Kidney (tissue), 14 donors: ENCODE results near the gene ARHGEF17. TPM values are rescaled to one million over a fixed set of nuclear protein-coding genes. Genes with fewer than 3 reads are reported as not detected.

ENCODE experiments used
- DNase-seq, 5 donors: peaks; one replicate each; pipeline ENCODE4 v3.0.0-alpha.2; 2013 to 2020
- FAIRE-seq: peaks from 2 replicates; lab custom pipeline; 2012; peaks lifted over from hg19 to GRCh38; lab: Jason Lieb, UNC
- H3K27ac ChIP-seq, 2 donors: one replicate each; pipeline ENCODE4 v1.7.0; 2013; ENCODE audit warnings: low read depth in 2 of 2, low read length in 2 of 2, inconsistent platforms in 1 of 2
- H3K27me3 ChIP-seq: one replicate; pipeline ENCODE4 v1.7.1; 2013; ENCODE audit warnings: low read length, inconsistent platforms; ENCODE audit not compliant: control insufficient read depth, insufficient read depth
- H3K36me3 ChIP-seq, 3 donors: one replicate each; pipeline versions ENCODE4 v1.7.0 to v1.7.1; 2013; ENCODE audit warnings: low read length in 3 of 3, control low read depth in 1 of 3, inconsistent platforms in 1 of 3; ENCODE audit not compliant: insufficient read depth in 3 of 3, control insufficient read depth in 2 of 3
- H3K4me1 ChIP-seq, 3 donors: one replicate each; pipeline versions ENCODE4 v1.7.0 to v1.7.1; 2013; ENCODE audit warnings: low read length in 3 of 3, inconsistent platforms in 1 of 3, low read depth in 1 of 3; ENCODE audit not compliant: control insufficient read depth in 2 of 3, insufficient read depth in 2 of 3
- H3K4me3 ChIP-seq, 3 donors: one replicate each; pipeline versions ENCODE4 v1.7.0 to v1.8.1; 2013; ENCODE audit warnings: low read length in 3 of 3, control low read depth in 1 of 3, inconsistent platforms in 1 of 3
- H3K9ac ChIP-seq, 3 donors: one replicate each; pipeline versions ENCODE4 v1.7.0 to v1.7.1; 2013; ENCODE audit warnings: low read length in 3 of 3, control low read depth in 1 of 3, inconsistent platforms in 1 of 3
- H3K9me3 ChIP-seq, 3 donors: one replicate each; pipeline versions ENCODE4 v1.7.0 to v1.7.1; 2013; ENCODE audit warnings: low read length in 3 of 3, control low read depth in 1 of 3, inconsistent platforms in 1 of 3; ENCODE audit not compliant: control insufficient read depth in 2 of 3, insufficient read depth in 1 of 3
- intact Hi-C: fragments of 100-400 bp; cut with DNase I; formaldehyde crosslinking; loops from one replicate; pipeline ENCODE4 v1.11.1; 2022
- polyA plus RNA-seq: library from polyadenylated mRNA; stranded (reverse); fragments of 350-450 nt; fragmentation: Illumina TruSeq; extraction: RNeasy Lipid Tissue Mini Kit (QIAGEN cat#74804); gene quantifications from one replicate; pipeline ENCODE4 v1.2.3, GENCODE V29; 2014; ENCODE audit warnings: low read depth, low replicate concordance; ENCODE audit not compliant: insufficient read depth
- total RNA-seq: library from RNA; stranded (reverse); fragmentation: NEBNext Ultra II Directional; extraction: Animal tissue kit (Norgen Biotek cat#: 25700); gene quantifications from one replicate; pipeline ENCODE4 v1.2.1, GENCODE V29; 2021
- TF ChIP-seq, protein P1 (sequence below): IDR thresholded peaks from 3 replicates; pipeline ENCODE4 v1.5.1; 2012; ENCODE audit warnings: mild to moderate bottlenecking, moderate library complexity, borderline replicate concordance; ENCODE audit not compliant: insufficient read depth; ENCODE audit errors: extremely low read depth
- donor health status: control.
- donor health status: control.
- donor health status: control.
- donor health status: control.
- donor health status: control.
- donor health status: DM: yes; HTN: yes; CAD: no.
- donor health status: Normal renal cell carcinoma (clear cell type).

The ARHGEF17 gene
- total and polyA plus RNA-seq, 2 donors from 2014 or later, result 36.6 to 68.2 TPM

DNA sequence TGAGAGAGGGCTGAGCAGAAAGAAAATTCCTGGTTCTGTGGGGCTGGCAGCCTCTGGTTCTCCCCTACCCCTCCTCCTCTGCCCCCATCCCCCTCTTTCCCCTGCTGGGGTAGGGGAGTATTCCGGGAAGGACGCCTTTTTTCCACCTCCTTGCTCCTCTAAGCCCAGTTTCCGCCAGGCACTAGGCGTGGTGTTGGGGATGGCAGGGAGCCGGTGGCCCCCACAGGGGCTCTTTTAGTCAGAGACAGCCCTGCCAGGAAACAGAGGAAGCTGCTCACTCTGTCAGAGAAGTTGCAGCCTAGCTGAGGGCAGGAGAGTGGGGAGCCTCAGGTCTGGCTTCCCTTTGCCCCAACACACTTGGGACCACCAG is 15.6 kb upstream of the ARHGEF17 start:
- intact Hi-C loops, result loop anchor here (10.0 kb wide), 1 partner anchor 102 kb away; no protein-coding TSS in a partner anchor
- TF ChIP-seq, protein P1, sequence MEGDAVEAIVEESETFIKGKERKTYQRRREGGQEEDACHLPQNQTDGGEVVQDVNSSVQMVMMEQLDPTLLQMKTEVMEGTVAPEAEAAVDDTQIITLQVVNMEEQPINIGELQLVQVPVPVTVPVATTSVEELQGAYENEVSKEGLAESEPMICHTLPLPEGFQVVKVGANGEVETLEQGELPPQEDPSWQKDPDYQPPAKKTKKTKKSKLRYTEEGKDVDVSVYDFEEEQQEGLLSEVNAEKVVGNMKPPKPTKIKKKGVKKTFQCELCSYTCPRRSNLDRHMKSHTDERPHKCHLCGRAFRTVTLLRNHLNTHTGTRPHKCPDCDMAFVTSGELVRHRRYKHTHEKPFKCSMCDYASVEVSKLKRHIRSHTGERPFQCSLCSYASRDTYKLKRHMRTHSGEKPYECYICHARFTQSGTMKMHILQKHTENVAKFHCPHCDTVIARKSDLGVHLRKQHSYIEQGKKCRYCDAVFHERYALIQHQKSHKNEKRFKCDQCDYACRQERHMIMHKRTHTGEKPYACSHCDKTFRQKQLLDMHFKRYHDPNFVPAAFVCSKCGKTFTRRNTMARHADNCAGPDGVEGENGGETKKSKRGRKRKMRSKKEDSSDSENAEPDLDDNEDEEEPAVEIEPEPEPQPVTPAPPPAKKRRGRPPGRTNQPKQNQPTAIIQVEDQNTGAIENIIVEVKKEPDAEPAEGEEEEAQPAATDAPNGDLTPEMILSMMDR, result no peak
- FAIRE-seq (no peak), DNase-seq (peak in 1 of 5 donors; percentile 46)
- Histone ChIP-seq H3K9me3 (no peaks in the 10 kb centered on the region), H3K27ac (no peak overlapping the region), H3K9ac (no peak overlapping the region), H3K27me3 (no peaks in the 10 kb centered on the region), H3K36me3 (no peaks in the 10 kb centered on the region), H3K4me3 (no peak overlapping the region), H3K4me1 (peaks cover 4 to 13% (median 10%) of the 10 kb centered on the region in 3 donors)

DNA sequence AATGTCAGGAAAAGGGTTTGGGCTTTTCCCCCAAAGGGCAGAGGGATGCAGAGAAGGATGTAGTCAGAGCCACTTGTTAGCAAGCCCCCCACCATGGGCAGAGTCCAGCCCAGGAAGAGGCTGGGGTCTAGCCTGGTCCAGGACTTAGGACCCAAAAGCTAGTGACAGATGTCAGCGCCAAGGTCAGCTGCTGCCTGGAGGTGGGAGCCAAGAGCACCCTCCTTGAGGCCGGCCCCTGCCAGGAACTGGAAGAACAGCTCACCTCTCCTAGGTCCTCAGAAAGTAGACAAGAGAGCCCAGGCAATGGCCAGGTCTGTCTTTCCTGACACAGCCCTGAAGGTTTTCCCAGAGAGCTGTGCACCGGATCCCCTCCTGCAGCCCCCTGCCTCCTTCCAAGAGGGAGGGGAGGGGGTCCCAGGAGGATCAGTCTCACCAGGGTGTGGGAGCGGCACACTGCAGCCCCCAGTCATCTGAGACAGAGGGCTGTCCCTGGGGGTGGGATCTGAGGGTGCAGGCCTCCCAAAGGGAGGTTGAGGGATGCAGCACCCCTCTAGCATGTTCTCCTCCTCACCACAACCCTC is 14.6 kb upstream of the ARHGEF17 start:
- Histone ChIP-seq H3K27me3 (no peaks in the 10 kb centered on the region), H3K4me3 (no peak overlapping the region), H3K9me3 (no peaks in the 10 kb centered on the region), H3K4me1 (peaks cover 4 to 10% (median 10%) of the 10 kb centered on the region in 3 donors), H3K9ac (no peak overlapping the region), H3K36me3 (no peaks in the 10 kb centered on the region), H3K27ac (no peak overlapping the region)
- TF ChIP-seq, protein P1, result no peak
- intact Hi-C loops, result loop anchor here (10.0 kb wide), 1 partner anchor 101 kb away; no protein-coding TSS in a partner anchor
- FAIRE-seq (no peak), DNase-seq (peak in 1 of 5 donors; percentile 72)

DNA sequence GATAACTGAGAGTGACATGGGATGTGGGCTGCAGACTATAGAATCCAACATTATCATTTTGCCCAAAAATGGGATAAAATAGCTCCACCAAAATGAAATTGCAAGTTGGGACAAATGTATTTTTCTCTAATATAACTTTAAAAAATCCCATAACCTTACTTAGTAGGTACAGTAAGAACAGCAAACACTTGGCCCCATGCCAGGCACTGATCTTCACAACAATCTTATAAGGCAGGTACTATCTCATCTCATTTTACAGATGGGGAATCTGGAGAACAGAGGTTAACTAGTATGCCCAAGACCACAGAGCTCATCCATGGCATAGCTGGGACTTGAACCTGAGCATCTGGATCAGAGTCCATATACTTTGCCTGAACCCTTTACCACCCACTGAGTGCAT is 13.5 kb upstream of the ARHGEF17 start:
- FAIRE-seq (no peak), DNase-seq (peak in 1 of 5 donors; percentile 28)
- TF ChIP-seq, protein P1, result no peak
- Histone ChIP-seq H3K9ac (no peak overlapping the region), H3K27ac (no peak overlapping the region), H3K36me3 (no peaks in the 10 kb centered on the region), H3K4me3 (no peak overlapping the region), H3K4me1 (peaks cover 0 to under 1% (median 0%) of the 10 kb centered on the region in 3 donors), H3K9me3 (no peaks in the 10 kb centered on the region), H3K27me3 (no peaks in the 10 kb centered on the region)
- intact Hi-C loops, result loop anchor here (10.0 kb wide), 1 partner anchor 100 kb away; no protein-coding TSS in a partner anchor
